Muscle of back (tissue), 13 donors: ENCODE results near the gene FIGN. TPM values are rescaled to one million over a fixed set of nuclear protein-coding genes. Genes with fewer than 3 reads are reported as not detected.

Experiments used
- DNase-seq, 3 donors: peaks; one replicate each; pipeline versions ENCODE4 v3.0.0 to v3.0.0-alpha.2; 2013
- long read RNA-seq, 9 donors: transcript quantifications; one replicate each; lab custom pipeline, GENCODE V29; 2026
- polyA plus RNA-seq, 10 donors: library from polyadenylated mRNA; unstranded; fragments of 120-200 nt; gene quantifications; one replicate each; pipeline ENCODE4 v1.2.1, GENCODE V29; 2013; ENCODE audit not compliant: insufficient read length in 10 of 10

The FIGN gene
- 1 to 10 TPM; 1.3 to 2.3 (median 1.8) TPM for polyA plus RNA-seq
- long read RNA-seq, donor 1, full-length matches to known transcripts: 1 of 1 reads
- long read RNA-seq, donor 1, partial matches to known transcripts: 0 of 1 reads
- long read RNA-seq, donor 1, other reads (novel, unspliced or antisense): 0 of 1 reads
- long read RNA-seq, donor 2, full-length matches to known transcripts: 2 of 2 reads
- long read RNA-seq, donor 2, partial matches to known transcripts: 0 of 2 reads
- long read RNA-seq, donor 2, other reads (novel, unspliced or antisense): 0 of 2 reads
- long read RNA-seq, donor 3: 0 reads
- long read RNA-seq, donor 4, full-length matches to known transcripts: 1 of 1 reads
- long read RNA-seq, donor 4, partial matches to known transcripts: 0 of 1 reads
- long read RNA-seq, donor 4, other reads (novel, unspliced or antisense): 0 of 1 reads
- long read RNA-seq, donor 5, full-length matches to known transcripts: 1 of 1 reads
- long read RNA-seq, donor 5, partial matches to known transcripts: 0 of 1 reads
- long read RNA-seq, donor 5, other reads (novel, unspliced or antisense): 0 of 1 reads
- long read RNA-seq, donor 6, partial matches to known transcripts: 0 of 1 reads
- long read RNA-seq, donor 6, other reads (novel, unspliced or antisense): 0 of 1 reads
- long read RNA-seq, donor 7: 0 reads
- long read RNA-seq, donor 8: 0 reads
- long read RNA-seq, donor 9: 0 reads

GRCh38 chr2:163735685-163736432 lies at the start of gene FIGN:
TSS of gene FIGN (minus strand) at chr2:163736008. CDS start at chr2:163734927, 1,081 bp downstream.
- DNase-seq: peak; percentile 74 to 93 (median 82)

DNA sequence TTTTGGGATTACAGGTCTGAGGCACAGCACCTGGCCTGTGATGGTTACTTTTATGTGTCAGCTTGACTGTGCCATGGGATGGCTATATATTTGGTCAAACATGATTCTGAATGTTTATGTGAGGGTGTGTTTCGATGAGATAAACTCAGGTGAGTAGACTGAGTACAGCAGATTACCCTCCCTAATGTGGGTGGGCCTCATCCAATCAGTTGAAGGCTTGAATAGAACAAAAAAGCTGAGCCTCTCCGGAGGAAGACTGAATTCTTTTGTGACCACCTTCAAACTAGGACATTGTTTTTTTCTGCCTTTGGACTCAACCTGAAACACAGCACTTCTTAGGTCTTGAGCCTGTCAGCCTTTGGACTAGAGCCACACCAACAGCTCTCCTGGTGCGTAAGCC lies 49.4 kb upstream of the FIGN start:
- no peak for DNase-seq

DNA sequence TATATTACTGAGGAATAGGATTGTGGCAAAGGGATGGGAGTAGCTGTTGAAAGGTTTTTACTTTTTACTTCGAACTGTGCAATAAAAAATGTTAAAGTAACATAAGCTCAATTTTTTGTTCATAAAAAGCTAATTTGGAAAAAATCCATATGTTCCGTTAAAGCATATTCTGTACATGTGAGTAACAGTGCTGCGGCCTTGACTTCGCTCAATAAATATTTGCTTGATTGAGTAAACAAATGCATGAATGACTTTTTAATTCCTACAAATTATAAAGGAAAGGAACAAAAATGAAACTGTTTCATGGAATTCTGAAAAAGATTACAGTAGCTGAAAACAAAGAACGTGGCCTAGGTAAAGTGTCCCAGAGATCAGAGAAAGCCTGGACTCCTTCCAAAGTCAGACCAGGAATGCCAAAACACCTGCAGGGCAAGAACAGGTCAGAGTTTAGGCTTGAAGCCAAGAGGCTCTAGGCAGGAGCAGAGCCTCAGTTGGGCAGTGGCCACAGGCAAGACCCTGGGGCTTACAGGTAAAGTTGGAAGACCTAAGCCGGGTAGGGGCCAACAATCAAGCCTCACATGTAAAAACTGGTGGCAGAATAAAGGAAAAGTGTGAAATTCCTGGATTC lies 44.3 kb upstream of the FIGN start:
- DNase-seq: no peak

GRCh38 chr2:163778045-163778781 lies 42.4 kb upstream of the FIGN start:
- peak in 1 of 3 donors; percentile 86 for DNase-seq

DNA sequence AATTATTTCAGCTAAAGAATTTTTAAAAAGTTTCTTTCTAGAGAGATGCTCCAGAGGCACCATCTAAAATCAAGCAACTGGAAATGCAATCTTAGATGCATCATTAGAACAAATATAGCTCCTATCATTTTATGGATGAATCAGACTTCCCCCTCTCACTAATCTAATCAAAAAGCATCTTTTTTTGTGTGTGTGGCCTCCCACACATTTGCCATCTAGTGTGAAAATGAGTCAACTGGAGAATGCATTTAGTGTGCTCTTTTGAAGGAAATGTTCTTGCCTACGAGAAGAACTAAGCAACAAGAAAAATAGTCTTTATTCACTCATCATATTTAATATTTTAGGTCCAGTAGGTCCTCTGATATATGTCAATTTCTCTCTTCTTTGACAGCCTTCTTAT lies 39.5 kb upstream of the FIGN start:
- peak in 1 of 3 donors; percentile 9 for DNase-seq

DNA sequence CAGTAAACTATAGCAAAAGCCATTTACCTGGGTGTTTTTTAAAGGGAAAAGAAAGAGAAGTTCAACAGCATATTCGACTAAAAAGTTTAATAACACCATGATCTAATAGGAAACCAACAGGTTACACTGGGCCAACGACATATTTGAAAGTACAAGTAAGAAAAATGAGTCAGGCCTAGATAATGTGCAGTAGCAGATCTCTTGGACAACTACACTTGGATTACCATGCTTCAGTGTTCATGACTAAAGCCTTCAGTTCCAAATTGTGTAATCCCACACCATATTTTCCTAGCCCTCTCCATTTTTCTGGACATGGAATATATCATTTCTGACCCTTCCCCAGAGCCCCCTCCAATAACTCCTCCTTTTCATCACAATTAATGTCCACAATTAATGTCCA lies 39.1 kb upstream of the FIGN start:
- DNase-seq: peak in 1 of 3 donors; percentile 62

GRCh38 chr2:163773276-163773675 lies 37.5 kb upstream of the FIGN start:
- no peak for DNase-seq

GRCh38 chr2:163771596-163771995 lies 35.8 kb upstream of the FIGN start:
- no peak for DNase-seq

DNA sequence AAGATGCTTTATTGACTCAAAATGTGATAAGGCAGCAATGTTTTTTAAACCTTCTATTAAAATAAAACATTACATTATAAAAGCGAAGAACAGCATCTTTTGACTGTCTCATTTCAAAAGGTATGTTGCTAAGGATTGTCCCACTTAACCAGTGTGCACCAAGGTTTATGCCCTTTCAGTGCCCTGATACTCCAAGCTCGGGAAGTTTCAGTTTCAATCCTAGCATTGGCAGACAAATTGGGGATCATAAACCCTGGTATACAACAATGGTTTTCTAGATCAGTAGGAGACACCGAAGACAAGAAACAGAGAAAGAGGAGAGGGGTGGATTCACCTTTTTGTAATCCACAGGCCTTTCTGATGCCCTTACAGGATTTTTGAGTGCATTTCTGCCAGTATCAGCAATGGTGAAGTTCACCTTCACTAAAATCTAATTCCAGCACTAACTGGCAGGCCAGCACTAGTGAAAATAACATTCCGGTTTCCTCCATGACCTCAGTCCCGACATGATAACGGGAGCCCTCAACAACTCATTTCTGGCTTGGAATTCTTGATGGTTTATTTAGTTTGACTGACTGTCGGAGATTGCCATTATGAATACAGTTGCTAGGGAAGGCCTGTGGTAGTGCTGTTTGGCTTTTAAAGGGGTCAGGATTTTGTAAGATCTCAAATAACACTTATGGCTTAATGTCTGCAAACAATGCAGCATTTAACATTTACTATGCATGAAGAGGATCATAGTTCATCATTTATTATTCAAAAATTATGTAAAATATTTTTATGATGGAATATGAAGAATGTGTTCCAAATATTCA lies 33.3 kb upstream of the FIGN start:
- no peak for DNase-seq

- no peak for DNase-seq
These were observed 31.3 kb upstream of the FIGN start for GRCh38 chr2:163767097-163767496.

DNA sequence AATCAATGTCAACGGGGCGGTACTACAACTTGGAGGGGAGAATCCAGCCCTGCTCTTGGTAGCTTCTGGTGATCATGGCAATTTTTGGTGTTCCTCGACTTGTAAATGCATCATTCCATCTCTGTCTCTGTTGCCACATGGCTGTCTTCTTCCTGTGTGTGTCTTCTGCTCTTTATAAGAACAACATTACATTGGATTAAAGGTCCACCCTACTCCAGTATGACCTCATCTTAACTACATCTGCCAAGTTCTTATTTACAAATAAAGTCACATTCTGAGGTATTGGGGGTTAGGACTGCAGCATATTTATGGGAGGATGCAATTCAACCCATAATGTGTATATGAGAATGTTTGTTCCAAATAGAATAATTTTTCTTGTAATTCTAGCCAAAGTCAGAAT lies 28.8 kb upstream of the FIGN start:
- no peak for DNase-seq

DNA sequence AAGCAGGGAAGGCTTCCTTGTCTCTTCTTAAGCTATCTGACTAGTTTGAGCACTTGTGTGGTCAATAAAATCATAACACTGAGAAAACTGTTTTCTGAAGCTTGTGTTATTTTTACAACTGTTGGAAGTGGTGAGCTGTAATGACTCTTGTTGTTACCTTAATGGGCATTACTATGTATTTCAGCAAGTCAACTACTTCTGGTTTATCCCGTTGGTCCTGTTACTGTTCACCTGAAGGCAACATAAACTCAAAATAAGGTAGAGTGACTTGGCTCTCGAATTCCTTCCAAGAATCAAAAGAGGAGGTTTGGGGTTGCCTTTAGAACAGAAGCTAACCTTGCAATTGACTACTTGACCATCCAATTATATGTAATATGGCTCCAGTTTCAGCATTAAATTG lies 23.2 kb upstream of the FIGN start:
- no peak for DNase-seq

DNA sequence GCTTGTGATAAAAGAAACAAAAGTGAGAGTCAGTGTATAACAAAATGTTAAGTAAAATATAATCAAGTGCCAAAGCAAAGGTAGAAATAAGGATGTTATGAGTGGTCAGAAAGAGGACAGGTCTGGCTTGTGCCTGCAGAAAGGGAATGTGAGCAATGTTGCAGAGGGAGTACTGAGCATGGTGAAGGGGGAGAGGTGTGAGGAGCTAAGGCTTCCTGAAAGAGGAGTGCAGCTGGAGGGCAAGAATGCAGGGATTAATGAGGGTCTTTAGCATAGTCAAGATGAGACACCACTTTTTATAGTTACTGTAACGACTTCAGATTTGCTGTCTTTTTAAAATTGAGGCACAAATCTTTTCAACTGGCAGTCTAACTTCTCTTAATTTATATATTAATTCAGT lies 22.0 kb upstream of the FIGN start:
- DNase-seq: no peak

DNA sequence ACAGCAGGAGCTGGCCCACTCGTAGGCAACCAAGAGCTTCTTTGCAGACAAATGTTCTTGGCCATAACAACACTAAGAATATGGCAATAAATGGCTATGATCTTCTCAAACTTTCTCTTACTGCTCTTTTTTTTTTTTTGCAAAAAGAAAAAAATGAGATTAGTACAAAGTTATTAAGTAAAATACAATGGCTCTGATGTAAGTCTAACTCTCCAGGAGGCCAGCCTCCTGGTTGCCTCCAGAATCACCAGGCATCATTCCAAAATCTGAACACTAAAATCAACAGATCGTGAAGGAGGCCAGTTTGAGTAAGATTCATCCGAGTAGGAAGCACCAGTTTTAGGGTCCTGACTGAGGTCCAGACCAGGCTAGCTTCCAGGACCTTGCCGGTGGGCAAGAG lies 20.8 kb upstream of the FIGN start:
- DNase-seq: no peak

DNA sequence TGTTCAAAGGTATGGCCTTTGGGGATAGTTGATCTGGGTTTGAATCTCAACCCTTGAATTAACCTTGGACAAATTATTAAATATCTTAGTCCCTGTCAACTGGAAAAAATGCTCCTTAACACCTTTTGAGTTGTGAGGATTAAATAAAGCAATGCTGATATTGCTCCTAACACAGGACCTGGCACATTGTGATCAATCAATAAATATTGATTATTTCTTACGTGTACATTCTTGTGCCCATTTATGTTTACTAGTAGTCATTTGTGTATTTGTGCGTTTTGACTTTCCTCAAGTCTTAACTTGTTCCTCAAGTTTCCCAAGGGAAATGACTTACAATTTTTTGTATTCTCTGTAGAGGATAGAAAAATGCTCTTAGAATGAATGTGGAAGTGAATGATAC lies 19.6 kb upstream of the FIGN start:
- no peak for DNase-seq

- no peak for DNase-seq
These were observed 17.9 kb upstream of the FIGN start for GRCh38 chr2:163753726-163754125.

- no peak for DNase-seq
These were observed 16.5 kb upstream of the FIGN start for GRCh38 chr2:163752267-163752666.

DNA sequence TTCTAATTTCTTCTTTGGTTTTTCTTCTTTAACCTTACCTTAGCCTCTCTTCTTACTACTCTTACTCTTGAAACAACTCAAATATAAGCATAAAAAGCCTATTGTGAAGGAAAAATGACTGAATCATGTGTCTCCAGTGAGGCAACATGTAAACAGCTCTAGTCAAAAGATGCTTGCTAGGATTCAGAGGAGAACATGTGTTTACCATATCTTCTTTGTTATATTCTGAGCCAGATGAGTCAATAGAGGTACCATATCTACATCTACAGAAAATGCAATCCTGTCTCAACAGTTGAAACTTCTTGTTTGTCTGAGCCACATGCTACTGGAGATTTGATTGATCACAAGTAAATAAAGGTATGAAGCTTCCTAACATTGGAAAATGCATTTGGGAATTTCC lies 15.9 kb upstream of the FIGN start:
- DNase-seq: no peak

DNA sequence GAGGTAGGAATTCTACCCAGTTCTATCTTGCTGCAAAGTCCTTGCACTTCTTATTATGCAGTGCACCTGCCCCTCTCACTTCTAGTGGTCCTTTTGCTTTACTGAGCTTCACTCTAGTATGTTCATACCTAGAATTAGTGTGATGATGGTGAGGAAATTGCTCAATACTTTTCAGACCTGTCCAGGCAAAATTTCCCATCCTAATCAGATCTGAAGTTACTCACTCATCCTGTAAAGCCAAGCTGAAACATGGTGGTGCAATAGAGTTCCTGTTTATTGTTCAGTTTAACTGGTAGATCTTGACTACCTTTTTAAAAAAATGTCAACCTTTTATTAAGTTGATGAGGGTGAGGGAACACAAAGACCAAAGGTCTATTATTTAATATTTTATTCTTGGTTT lies 12.6 kb upstream of the FIGN start:
- no peak for DNase-seq

DNA sequence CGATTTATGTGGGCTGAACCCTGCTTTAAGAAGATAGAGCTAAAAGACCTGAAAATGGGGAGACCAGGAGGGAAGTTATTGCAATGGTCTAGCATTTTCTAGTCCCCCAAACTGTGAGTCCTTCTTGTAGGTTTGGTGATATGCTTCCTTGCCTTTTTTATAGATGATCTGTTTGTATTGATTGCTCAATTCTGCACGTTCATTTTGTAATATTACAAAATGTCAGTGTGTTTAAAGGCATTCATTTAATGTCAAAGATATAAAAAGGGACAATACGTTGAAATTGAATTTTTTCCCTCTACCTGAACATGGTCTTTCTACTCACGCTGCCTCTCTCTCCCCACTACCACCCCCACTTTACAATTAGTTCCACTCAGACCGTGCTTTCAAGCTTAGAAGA lies 5.6 kb upstream of the FIGN start:
- no peak for DNase-seq

GRCh38 chr2:163737563-163737962 lies 1.8 kb upstream of the FIGN start:
- DNase-seq: no peak
